Thymus (tissue), 11 donors: ENCODE data around the gene ASCL1. TPM values are rescaled to one million over a fixed set of nuclear protein-coding genes. Genes with fewer than 3 reads are reported as not detected.

Source experiments
- DNase-seq, 9 donors: peaks; one replicate each; pipeline ENCODE4 v3.0.0-alpha.2; 2013; ENCODE audit warnings: low spot score in 9 of 9, low read depth in 6 of 9, missing footprints in 1 of 9
- H3K27ac ChIP-seq, 2 donors: one replicate each; pipeline ENCODE4 v1.5.1; 2013; ENCODE audit warnings: control low read depth in 1 of 2, low read depth in 1 of 2, low read length in 1 of 2, mild to moderate bottlenecking in 1 of 2, moderate library complexity in 1 of 2
- H3K27me3 ChIP-seq, 2 donors: one replicate each; pipeline ENCODE4 v1.5.1; 2013; ENCODE audit warnings: low read length in 1 of 2; ENCODE audit not compliant: control insufficient read depth in 2 of 2, insufficient read depth in 1 of 2
- H3K36me3 ChIP-seq, 2 donors: one replicate each; pipeline ENCODE4 v1.5.1; 2013; ENCODE audit warnings: low read length in 1 of 2, mild to moderate bottlenecking in 1 of 2, moderate library complexity in 1 of 2; ENCODE audit not compliant: control insufficient read depth in 2 of 2, insufficient read depth in 2 of 2
- H3K4me1 ChIP-seq, 2 donors: one replicate each; pipeline ENCODE4 v1.5.1; 2013; ENCODE audit warnings: low read length in 2 of 2; ENCODE audit not compliant: control insufficient read depth in 2 of 2, insufficient read depth in 2 of 2
- H3K4me3 ChIP-seq, 2 donors: one replicate each; pipeline ENCODE4 v1.5.1; 2013; ENCODE audit warnings: low read length in 2 of 2, control low read depth in 1 of 2, mild to moderate bottlenecking in 1 of 2
- H3K9me3 ChIP-seq, 2 donors: one replicate each; pipeline ENCODE4 v1.5.1; 2013; ENCODE audit warnings: low read length in 1 of 2, mild to moderate bottlenecking in 1 of 2; ENCODE audit not compliant: control insufficient read depth in 2 of 2, insufficient read depth in 1 of 2
- WGBS: extraction: QIAGEN DNeasy Blood & Tissue Kit; methylation state at CpG from one replicate; pipeline ENCODE4 v1.1.7; 2013; 5-methylcytosine and 5-hydroxymethylcytosine counted together
- polyA plus RNA-seq: library from polyadenylated mRNA; stranded (reverse); fragments of 200-250 nt; gene quantifications from one replicate; pipeline ENCODE4 v1.2.3, GENCODE V29; 2013
- total RNA-seq: library from RNA; stranded (reverse); fragments of 120-200 nt; gene quantifications from one replicate; pipeline ENCODE4 v1.2.4, GENCODE V29; 2013
- donor health status: healthy.

The ASCL1 gene
- total and polyA plus RNA-seq, 2 donors = 15.3 to 17.8 TPM

DNA sequence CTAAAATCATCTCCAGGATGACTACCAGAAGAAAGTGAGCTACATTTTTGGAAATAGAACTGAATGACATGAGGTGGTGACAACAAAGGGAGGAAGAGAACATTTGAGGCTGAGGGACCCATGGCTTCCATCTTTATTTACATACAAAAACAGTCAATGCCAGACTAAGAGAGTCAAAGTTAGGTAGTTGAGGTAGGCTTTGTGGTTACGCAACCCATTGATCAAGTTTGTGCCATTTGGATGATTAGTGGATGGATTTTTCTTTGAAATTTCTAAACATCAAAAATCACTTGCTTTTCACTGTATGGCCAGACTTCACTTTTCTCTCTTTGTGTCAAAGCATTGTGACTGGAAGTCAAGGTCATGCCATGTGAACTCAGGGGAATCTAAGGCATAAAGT lies 22.9 kb downstream of the ASCL1 start:
- no peak overlapping the region for H3K4me3 ChIP-seq
- no peaks in the 10 kb centered on the region for H3K27me3 ChIP-seq
- H3K36me3 ChIP-seq = no peaks in the 10 kb centered on the region
- H3K27ac ChIP-seq = no peak overlapping the region
- DNase-seq = no peak
- no peaks in the 10 kb centered on the region for H3K4me1 ChIP-seq
- no peaks in the 10 kb centered on the region for H3K9me3 ChIP-seq
- WGBS = 96% methylated on average over 1 of the region's 1 CpG

DNA sequence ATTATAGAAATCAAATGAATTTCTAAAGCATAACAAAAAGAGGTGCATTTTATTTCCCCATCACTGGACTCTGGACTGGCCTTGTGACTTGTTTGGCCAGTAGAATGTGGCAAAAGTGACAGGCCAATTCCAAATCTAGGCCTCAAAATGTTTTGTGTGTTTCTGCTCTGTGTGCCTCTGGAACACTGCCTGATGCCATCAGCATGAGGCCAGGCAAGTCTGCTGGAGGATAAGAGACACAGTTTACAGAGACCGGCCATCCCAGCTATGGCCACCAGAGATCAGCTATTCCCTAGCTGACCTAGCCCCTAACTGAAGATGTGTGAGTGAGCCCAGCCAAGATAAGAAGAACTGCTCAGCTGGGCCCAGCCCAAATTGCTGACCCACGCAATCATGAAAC lies 32.9 kb downstream of the ASCL1 start:
- no peaks in the 10 kb centered on the region for H3K4me1 ChIP-seq
- H3K27me3 ChIP-seq = no peaks in the 10 kb centered on the region
- WGBS = 81% methylated on average over 2 of the region's 2 CpGs
- no peaks in the 10 kb centered on the region for H3K36me3 ChIP-seq
- no peaks in the 10 kb centered on the region for H3K9me3 ChIP-seq
- no peak overlapping the region for H3K4me3 ChIP-seq
- no peak overlapping the region for H3K27ac ChIP-seq
- DNase-seq = no peak

DNA sequence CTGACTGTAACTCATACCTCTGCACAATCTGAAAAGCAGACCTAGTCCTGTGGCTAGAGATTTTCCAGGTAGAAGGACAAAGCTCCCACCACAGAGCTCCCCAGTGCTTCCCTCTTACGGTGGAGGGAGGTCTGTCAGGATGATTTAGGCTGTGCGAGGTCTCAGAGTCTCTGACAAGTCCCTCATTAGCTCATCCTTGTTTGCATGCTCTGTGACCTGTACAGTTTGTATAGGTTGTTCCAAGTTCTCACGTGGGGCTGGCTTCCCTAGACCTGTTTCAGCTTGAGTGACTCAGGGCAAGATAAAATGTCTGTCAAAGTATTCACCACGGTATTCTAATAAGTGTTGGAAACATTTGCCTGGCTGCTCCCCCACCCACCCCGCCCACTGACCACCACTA lies 34.8 kb downstream of the ASCL1 start:
- 66% methylated on average over 5 of the region's 5 CpGs for WGBS

DNA sequence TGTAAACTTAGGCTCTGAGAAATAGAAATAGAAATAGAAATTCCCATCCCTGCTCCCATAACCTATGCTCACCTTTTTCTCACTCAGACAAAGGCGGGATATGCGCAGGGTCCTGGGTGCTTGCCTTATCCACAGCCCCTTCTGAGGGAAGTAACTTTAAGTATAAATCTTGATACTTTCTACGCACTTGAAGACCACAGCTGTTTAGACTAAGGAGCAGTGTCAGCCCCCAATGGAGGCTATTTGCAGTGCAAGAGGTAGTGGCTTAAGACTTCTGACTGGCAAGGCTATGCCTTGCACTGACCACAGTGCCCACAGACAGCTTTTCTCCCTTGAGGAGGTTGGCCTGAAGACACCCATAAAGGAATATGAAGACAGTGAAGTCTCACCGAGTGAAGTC lies 35.2 kb downstream of the ASCL1 start:
- Histone ChIP-seq H3K4me1 (no peaks in the 10 kb centered on the region), H3K4me3 (no peak overlapping the region), H3K27ac (no peak overlapping the region), H3K9me3 (no peaks in the 10 kb centered on the region), H3K36me3 (no peaks in the 10 kb centered on the region), H3K27me3 (no peaks in the 10 kb centered on the region)
- DNase-seq = no peak
- 93% methylated on average over 4 of the region's 4 CpGs for WGBS

More for the DNA sequence above, 34.8 kb downstream of the ASCL1 start:
- Histone ChIP-seq H3K9me3 (no peaks in the 10 kb centered on the region), H3K27ac (no peak overlapping the region), H3K4me3 (no peak overlapping the region), H3K27me3 (no peaks in the 10 kb centered on the region), H3K36me3 (no peaks in the 10 kb centered on the region), H3K4me1 (no peaks in the 10 kb centered on the region)
- DNase-seq = peak in 2 of 9 donors; percentile 3

DNA sequence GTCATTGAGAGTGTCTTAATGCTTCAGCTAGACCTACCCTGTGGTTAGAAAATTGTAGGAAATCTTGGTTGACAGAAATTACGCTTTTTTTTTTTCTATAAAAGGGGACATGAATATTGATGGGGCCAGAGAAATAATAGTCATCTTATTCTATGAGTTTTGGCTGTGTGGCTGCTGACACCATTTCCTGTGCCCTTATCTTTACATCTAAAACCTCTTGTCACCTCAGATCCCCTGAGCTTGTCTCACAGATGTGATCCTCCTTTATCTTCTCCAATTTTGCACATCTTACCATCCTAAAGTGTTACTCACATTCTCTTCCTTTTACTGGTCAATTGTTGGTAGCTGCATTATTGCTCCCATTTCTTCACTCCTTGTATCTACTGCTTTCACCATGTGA lies 36.1 kb downstream of the ASCL1 start:
- 96% methylated on average over 1 of the region's 1 CpG for WGBS
- peak in 1 of 9 donors; percentile 0 for DNase-seq
- H3K9me3 ChIP-seq = peaks cover 0 to 3% of the 10 kb centered on the region in 2 donors
- H3K4me1 ChIP-seq = no peaks in the 10 kb centered on the region
- no peaks in the 10 kb centered on the region for H3K27me3 ChIP-seq
- H3K36me3 ChIP-seq = no peaks in the 10 kb centered on the region
- no peak overlapping the region for H3K27ac ChIP-seq
- H3K4me3 ChIP-seq = no peak overlapping the region

DNA sequence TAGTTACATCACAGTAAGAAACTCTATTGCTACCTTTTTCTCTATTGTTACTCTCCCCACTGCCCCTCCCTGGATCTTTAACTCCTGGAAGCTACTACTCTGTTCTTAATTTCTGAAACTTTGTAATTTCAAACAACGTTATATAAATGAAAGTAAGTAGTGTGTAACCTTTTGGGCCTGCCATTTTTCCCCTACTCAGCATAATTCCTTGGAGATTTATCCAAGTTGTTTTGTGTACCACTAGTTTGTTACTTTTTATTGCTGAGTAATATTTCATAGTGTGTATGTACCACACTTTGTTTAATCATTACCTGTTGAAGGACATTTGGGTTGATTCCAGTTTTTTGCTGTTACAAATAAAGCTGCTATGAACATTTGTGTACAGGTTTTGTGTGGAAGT lies 37.9 kb downstream of the ASCL1 start:
- WGBS = 96% methylated on average over 1 of the region's 1 CpG
- H3K9me3 ChIP-seq = peaks cover 0 to 3% of the 10 kb centered on the region in 2 donors
- DNase-seq = no peak

More for the DNA sequence above, 37.9 kb downstream of the ASCL1 start:
- H3K27ac ChIP-seq = no peak overlapping the region
- no peaks in the 10 kb centered on the region for H3K36me3 ChIP-seq
- H3K4me1 ChIP-seq = no peaks in the 10 kb centered on the region
- H3K27me3 ChIP-seq = no peaks in the 10 kb centered on the region
- no peak overlapping the region for H3K4me3 ChIP-seq

Other genes with a start within 250 kb of the ASCL1 start
- gene PAH, start 40.4 kb upstream of the ASCL1 start, total RNA-seq = 0.61 TPM
- 1.3 TPM for gene PAH, start 40.4 kb upstream of the ASCL1 start, polyA plus RNA-seq